Sigmoid colon (tissue), 7 donors: ENCODE data around the gene PIN1. TPM values are rescaled to one million over a fixed set of nuclear protein-coding genes. Genes with fewer than 3 reads are reported as not detected.
"Not testable (repeated sequence)": the region's sequence is repeated elsewhere in the genome, so short reads cannot be mapped to it uniquely, and the experiment has no call there.

Source experiments
- DNase-seq: peaks from one replicate; pipeline ENCODE4 v3.0.0-alpha.2; 2019
- H3K27ac ChIP-seq, 4 donors: fragments of 200-600 bp; sonication (generic); one replicate each; pipeline ENCODE4 v1.5.1; 2016 to 2019; ENCODE audit warnings: mild to moderate bottlenecking in 1 of 4
- H3K27me3 ChIP-seq, 3 donors: fragments of 200-600 bp; sonication (generic); one replicate each; pipeline ENCODE4 v1.5.1; 2019; ENCODE audit warnings: mild to moderate bottlenecking in 1 of 3
- H3K36me3 ChIP-seq, 4 donors: fragments of 200-600 bp; sonication (generic); one replicate each; pipeline ENCODE4 v1.5.1; 2016 to 2019
- H3K4me1 ChIP-seq, 4 donors: fragments of 200-600 bp; sonication (generic); one replicate each; pipeline ENCODE4 v1.5.1; 2017 to 2019
- H3K4me3 ChIP-seq, 4 donors: fragments of 200-600 bp; sonication (generic); one replicate each; pipeline ENCODE4 v1.5.1; 2017 to 2019; ENCODE audit warnings: mild to moderate bottlenecking in 2 of 4, moderate library complexity in 1 of 4
- H3K9me3 ChIP-seq, 4 donors: fragments of 200-600 bp in 3 of 4; sonication (generic) in 3 of 4; one replicate each; pipeline versions ENCODE4 v1.5.1 to v1.6.1; 2013 to 2019
- CTCF ChIP-seq, 4 experiments: fragments of 450-650 bp in 3 of 4; fragments of 200-600 bp in 1 of 4; IDR thresholded peaks; one replicate each; pipeline ENCODE4 v1.5.1; 2016 to 2019; ENCODE audit warnings: antibody characterized with exemption in 4 of 4, mild to moderate bottlenecking in 3 of 4, moderate library complexity in 2 of 4
- EP300 ChIP-seq, 4 donors: sonication (generic); formaldehyde crosslinking; IDR thresholded peaks; one replicate each; pipeline ENCODE4 v1.6.1; 2017; ENCODE audit warnings: antibody characterized with exemption in 4 of 4
- POLR2A ChIP-seq, 2 donors: fragments of 450-650 bp; IDR thresholded peaks; one replicate each; pipeline ENCODE4 v1.6.1; 2016; ENCODE audit warnings: antibody characterized with exemption in 2 of 2, mild to moderate bottlenecking in 2 of 2, moderate library complexity in 2 of 2
- POLR2AphosphoS5 ChIP-seq, 4 donors: sonication (generic); formaldehyde crosslinking; IDR thresholded peaks; one replicate each; pipeline ENCODE4 v1.6.1; 2017; ENCODE audit warnings: antibody characterized with exemption in 4 of 4
- WGBS, 2 donors: extraction: QIAGEN DNeasy Blood & Tissue Kit; methylation state at CpG; one replicate each; pipeline ENCODE4 v1.1.7; 2013; 5-methylcytosine and 5-hydroxymethylcytosine counted together
- intact Hi-C: fragments of 100-400 bp; cut with DNase I; formaldehyde crosslinking; loops from one replicate; pipeline ENCODE4 v1.15.1; 2023
- polyA plus RNA-seq, 3 donors: library from polyadenylated mRNA; stranded (reverse); fragments of 200-250 nt; gene quantifications; one replicate each; pipeline ENCODE4 v1.2.3, GENCODE V29; 2013
- total RNA-seq, 4 donors: library from RNA; depleted of rRNA; stranded (reverse); fragments of >200 nt; gene quantifications; one replicate each; pipeline ENCODE4 v1.1.0, GENCODE V29; 2016
- donor health status: healthy with polysubstance abuse.
- donor health status: Bipolar disorder and iron deficiency.
- donor health status: healthy.

PIN1 gene
- total RNA-seq, result 100 to 1,000 TPM in 3 of 4 donors, 10 to 100 TPM in 1; 77.5 to 149 (median 142) TPM
- 100 to 1,000 TPM in 2 of 3 donors, 10 to 100 TPM in 1; 87.4 to 122 (median 117) TPM for polyA plus RNA-seq

GRCh38 chr19:9834726-9835506, at the start of gene PIN1:
Gene PIN1 (plus strand): TSS chr19:9835318. CDS start chr19:9835345, 27 bp downstream.
- peaks cover 0 to 33% (median 13%) of the 10 kb centered on the region in 4 donors for H3K4me1 ChIP-seq
- WGBS, 2 donors, result 1% methylated on average over 73 of the region's 73 CpGs
- peaks cover 1 to 32% (median 7%) of the 10 kb centered on the region in 4 donors for H3K36me3 ChIP-seq
- peak within 1 kb of the TSS; percentile 90 to 100 (median 97) for H3K4me3 ChIP-seq
- H3K27me3 ChIP-seq, result no peaks in the 10 kb centered on the region
- TF ChIP-seq POLR2A (IDR thresholded peaks at IDR 0.05) (no peak), POLR2AphosphoS5 (IDR thresholded peaks at IDR 0.05) (peak in 3 of 4 donors; percentile 46 to 79 (median 55)), EP300 (IDR thresholded peaks at IDR 0.05) (no peak), CTCF (IDR thresholded peaks at IDR 0.05) (peak in 2 of 4 experiments; percentile 34 to 61)
- peak within 1 kb of the TSS; percentile 79 to 88 (median 84) for H3K27ac ChIP-seq
- intact Hi-C loops, result loop anchor here (5.0 kb wide), 1 partner anchor 1003 kb away; the partner anchor contains the start of genes MBD3L1 and ZNF558
- H3K9me3 ChIP-seq, result no peaks in the 10 kb centered on the region
- DNase-seq, result peak; percentile 99

- H3K9me3 ChIP-seq, result no peaks in the 10 kb centered on the region
- H3K27me3 ChIP-seq, result no peaks in the 10 kb centered on the region
- H3K4me3 ChIP-seq, result peak overlapping the region; percentile 64 to 92 (median 72)
- peak; percentile 88 to 92 for TF ChIP-seq POLR2A (IDR thresholded peaks at IDR 0.05)
- TF ChIP-seq CTCF (IDR thresholded peaks at IDR 0.05), result no peak
- TF ChIP-seq EP300 (IDR thresholded peaks at IDR 0.05), result no peak
- peak; percentile 86 to 94 (median 94) for TF ChIP-seq POLR2AphosphoS5 (IDR thresholded peaks at IDR 0.05)
- peak overlapping the region; percentile 94 to 99 (median 99) for H3K27ac ChIP-seq
- DNase-seq, result peak; percentile 99
- peaks cover 0 to 3% (median 0%) of the 10 kb centered on the region in 4 donors for H3K36me3 ChIP-seq
- WGBS, 2 donors, result 2% methylated on average over 74 of the region's 74 CpGs
- peaks cover 0 to 32% (median 27%) of the 10 kb centered on the region in 4 donors for H3K4me1 ChIP-seq
- intact Hi-C loops, result loop anchor here (1.0 kb wide), 1 partner anchor 17 kb away; the partner anchor contains the start of gene ZNF846
These were observed 49.5 kb upstream of the PIN1 start for GRCh38 chr19:9785367-9786331.

GRCh38 chr19:9786342-9786741, 48.8 kb upstream of the PIN1 start:
- DNase-seq, result no peak
- peak overlapping the region; percentile 94 to 99 (median 99) for H3K27ac ChIP-seq
- no peaks in the 10 kb centered on the region for H3K9me3 ChIP-seq
- WGBS, 2 donors, result 50 to 68% methylated on average over 9 of the region's 9 CpGs
- H3K4me3 ChIP-seq, result peak overlapping the region; percentile 64 to 92 (median 72)
- H3K36me3 ChIP-seq, result no peaks in the 10 kb centered on the region
- TF ChIP-seq POLR2AphosphoS5 (IDR thresholded peaks at IDR 0.05) (no peak), EP300 (IDR thresholded peaks at IDR 0.05) (no peak), CTCF (IDR thresholded peaks at IDR 0.05) (no peak), POLR2A (IDR thresholded peaks at IDR 0.05) (no peak)
- H3K4me1 ChIP-seq, result peaks cover 0 to 39% (median 32%) of the 10 kb centered on the region in 4 donors
- intact Hi-C loops, result no loop called here
- no peaks in the 10 kb centered on the region for H3K27me3 ChIP-seq

GRCh38 chr19:9786819-9787218, 48.3 kb upstream of the PIN1 start:
- intact Hi-C loops, result no loop called here

GRCh38 chr19:9788604-9789003, 46.5 kb upstream of the PIN1 start:
- Histone ChIP-seq H3K27ac (peak overlapping the region in 3 of 4 donors; percentile 90 to 99 (median 94)), H3K4me1 (peaks cover 0 to 40% (median 34%) of the 10 kb centered on the region in 4 donors)
- intact Hi-C loops, result not testable (repeated sequence)

More at GRCh38 chr19:9786819-9787218, 48.3 kb upstream of the PIN1 start:
- no peaks in the 10 kb centered on the region for H3K36me3 ChIP-seq
- H3K27me3 ChIP-seq, result no peaks in the 10 kb centered on the region
- H3K9me3 ChIP-seq, result no peaks in the 10 kb centered on the region
- WGBS, 2 donors, result 94 to 95% methylated on average over 8 of the region's 8 CpGs
- peak overlapping the region; percentile 94 to 99 (median 99) for H3K27ac ChIP-seq
- H3K4me1 ChIP-seq, result peaks cover 0 to 40% (median 34%) of the 10 kb centered on the region in 4 donors
- TF ChIP-seq POLR2A (IDR thresholded peaks at IDR 0.05) (no peak), CTCF (IDR thresholded peaks at IDR 0.05) (no peak), POLR2AphosphoS5 (IDR thresholded peaks at IDR 0.05) (no peak), EP300 (IDR thresholded peaks at IDR 0.05) (no peak)
- H3K4me3 ChIP-seq, result no peak overlapping the region
- DNase-seq, result no peak

More at GRCh38 chr19:9788604-9789003, 46.5 kb upstream of the PIN1 start:
- 96 to 97% methylated on average over 13 of the region's 13 CpGs for WGBS, 2 donors
- H3K36me3 ChIP-seq, H3K27me3 ChIP-seq, H3K9me3 ChIP-seq, H3K4me3 ChIP-seq: not testable (repeated sequence)
- DNase-seq, result peak; percentile 17
